Mesothelial cell of epicardium (in vitro differentiated cells): ENCODE results near the gene DEUP1. TPM values are rescaled to one million over a fixed set of nuclear protein-coding genes. Genes with fewer than 3 reads are reported as not detected.
"Not testable (repeated sequence)": the region's sequence is repeated elsewhere in the genome, so short reads cannot be mapped to it uniquely, and the experiment has no call there.

Experiments
- DNase-seq, 2 experiments: peaks; one replicate each; pipeline ENCODE4 v3.0.0; 2021; ENCODE audit warnings: low spot score in 2 of 2; ENCODE audit not compliant: unreplicated experiment in 2 of 2
- H3K27ac Mint-ChIP-seq: 2 replicates; pipeline ENCODE4 v1.8.0; 2021; ENCODE audit warnings: mixed read lengths
- H3K27me3 Mint-ChIP-seq: 2 replicates; pipeline ENCODE4 v1.8.0; 2021; ENCODE audit warnings: low read depth, mixed read lengths
- H3K36me3 Mint-ChIP-seq: 2 replicates; pipeline ENCODE4 v1.8.0; 2021; ENCODE audit warnings: mixed read lengths
- H3K4me1 Mint-ChIP-seq: 2 replicates; pipeline ENCODE4 v1.8.0; 2021; ENCODE audit warnings: mixed read lengths
- H3K4me3 Mint-ChIP-seq: 2 replicates; pipeline ENCODE4 v1.8.0; 2021; ENCODE audit warnings: mild to moderate bottlenecking, moderate library complexity, mixed read lengths
- H3K9me3 Mint-ChIP-seq: 2 replicates; pipeline ENCODE4 v1.8.0; 2021; ENCODE audit warnings: mixed read lengths
- CTCF ChIP-seq: fragments of 200-600 bp; sonication (generic); IDR thresholded peaks from one replicate; pipeline ENCODE4 v1.5.0; 2021; ENCODE audit warnings: antibody characterized with exemption; ENCODE audit not compliant: unreplicated experiment
- total RNA-seq: library from RNA; stranded (reverse); gene quantifications from 3 replicates; pipeline ENCODE4 v1.2.1, GENCODE V29; 2021

Gene DEUP1
- total RNA-seq, 1 donor from 2014 or later = 1.2 TPM

GRCh38 chr11:93432247-93432646 is 101.7 kb downstream of the DEUP1 start:
- Mint-ChIP-seq H3K9me3 (peaks cover 3% of the 10 kb centered on the region), H3K27ac (no peak overlapping the region), H3K36me3 (no peaks in the 10 kb centered on the region), H3K4me1 (peaks cover 2% of the 10 kb centered on the region), H3K4me3 (no peak overlapping the region), H3K27me3 (peaks cover 4% of the 10 kb centered on the region)
- TF ChIP-seq CTCF = no peak
- no peak for DNase-seq

GRCh38 chr11:93443232-93443631 is 112.7 kb downstream of the DEUP1 start:
- H3K4me1 Mint-ChIP-seq = not testable (repeated sequence)

GRCh38 chr11:93444617-93445073 is 114.1 kb downstream of the DEUP1 start:
- Mint-ChIP-seq H3K4me1 (no peaks in the 10 kb centered on the region), H3K36me3 (no peaks in the 10 kb centered on the region), H3K9me3 (peaks cover 25% of the 10 kb centered on the region), H3K27me3 (no peaks in the 10 kb centered on the region), H3K4me3 (no peak overlapping the region), H3K27ac (peak overlapping the region; percentile 26)
- DNase-seq = peak in 1 of 2 experiments; percentile 45
- no peak for TF ChIP-seq CTCF

More at GRCh38 chr11:93443232-93443631, 112.7 kb downstream of the DEUP1 start:
- not testable (repeated sequence) for DNase-seq, H3K27me3 Mint-ChIP-seq, H3K4me3 Mint-ChIP-seq, H3K27ac Mint-ChIP-seq, H3K36me3 Mint-ChIP-seq
- peaks cover 25% of the 10 kb centered on the region for H3K9me3 Mint-ChIP-seq

- peaks cover 6% of the 10 kb centered on the region for H3K9me3 Mint-ChIP-seq
- no peaks in the 10 kb centered on the region for H3K36me3 Mint-ChIP-seq
- no peaks in the 10 kb centered on the region for H3K4me1 Mint-ChIP-seq
- TF ChIP-seq CTCF = no peak
- H3K4me3 Mint-ChIP-seq = no peak overlapping the region
- no peak overlapping the region for H3K27ac Mint-ChIP-seq
- no peak for DNase-seq
- peaks cover 4% of the 10 kb centered on the region for H3K27me3 Mint-ChIP-seq
These were observed 127.7 kb downstream of the DEUP1 start for GRCh38 chr11:93458286-93458685.

- H3K27ac Mint-ChIP-seq, H3K27me3 Mint-ChIP-seq, H3K9me3 Mint-ChIP-seq, H3K4me1 Mint-ChIP-seq, DNase-seq, H3K36me3 Mint-ChIP-seq, H3K4me3 Mint-ChIP-seq: not testable (repeated sequence)
These were observed 133.1 kb downstream of the DEUP1 start for GRCh38 chr11:93463666-93464065.

GRCh38 chr11:93464927-93465540 is 134.5 kb downstream of the DEUP1 start:
- H3K9me3 Mint-ChIP-seq = peaks cover 6% of the 10 kb centered on the region
- no peak overlapping the region for H3K27ac Mint-ChIP-seq
- TF ChIP-seq CTCF = no peak
- H3K4me3 Mint-ChIP-seq = no peak overlapping the region
- H3K4me1 Mint-ChIP-seq = no peaks in the 10 kb centered on the region
- peaks cover 4% of the 10 kb centered on the region for H3K27me3 Mint-ChIP-seq
- H3K36me3 Mint-ChIP-seq = no peaks in the 10 kb centered on the region
- DNase-seq = no peak

GRCh38 chr11:93467054-93467453 is 136.5 kb downstream of the DEUP1 start:
- no peak for TF ChIP-seq CTCF
- peaks cover 5% of the 10 kb centered on the region for H3K9me3 Mint-ChIP-seq
- H3K27ac Mint-ChIP-seq = no peak overlapping the region
- H3K36me3 Mint-ChIP-seq = no peaks in the 10 kb centered on the region
- no peak for DNase-seq
- no peaks in the 10 kb centered on the region for H3K4me1 Mint-ChIP-seq
- no peak overlapping the region for H3K4me3 Mint-ChIP-seq
- H3K27me3 Mint-ChIP-seq = peaks cover 3% of the 10 kb centered on the region
